Measurements from ENCODE around the gene SEC14L2.

DNA sequence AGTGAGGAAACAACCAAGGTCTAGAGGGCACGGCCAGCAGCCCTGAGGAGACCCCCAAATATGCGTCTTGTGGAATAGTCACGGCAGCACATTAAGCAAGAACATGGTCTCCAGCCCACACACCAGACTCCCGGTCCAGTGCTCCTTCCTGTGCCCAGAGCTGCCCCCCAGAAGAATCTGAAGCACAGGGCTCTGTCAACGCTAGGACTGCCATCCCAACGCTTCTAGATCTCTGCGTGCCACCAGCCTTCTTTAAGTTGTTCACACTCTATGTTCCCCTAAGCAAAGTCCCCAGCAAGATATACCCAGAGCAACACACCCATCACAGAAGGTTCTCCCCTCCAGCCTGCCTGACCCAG lies 3.5 kb upstream of the SEC14L2 start:
- TF ChIP-seq, protein P1, sequence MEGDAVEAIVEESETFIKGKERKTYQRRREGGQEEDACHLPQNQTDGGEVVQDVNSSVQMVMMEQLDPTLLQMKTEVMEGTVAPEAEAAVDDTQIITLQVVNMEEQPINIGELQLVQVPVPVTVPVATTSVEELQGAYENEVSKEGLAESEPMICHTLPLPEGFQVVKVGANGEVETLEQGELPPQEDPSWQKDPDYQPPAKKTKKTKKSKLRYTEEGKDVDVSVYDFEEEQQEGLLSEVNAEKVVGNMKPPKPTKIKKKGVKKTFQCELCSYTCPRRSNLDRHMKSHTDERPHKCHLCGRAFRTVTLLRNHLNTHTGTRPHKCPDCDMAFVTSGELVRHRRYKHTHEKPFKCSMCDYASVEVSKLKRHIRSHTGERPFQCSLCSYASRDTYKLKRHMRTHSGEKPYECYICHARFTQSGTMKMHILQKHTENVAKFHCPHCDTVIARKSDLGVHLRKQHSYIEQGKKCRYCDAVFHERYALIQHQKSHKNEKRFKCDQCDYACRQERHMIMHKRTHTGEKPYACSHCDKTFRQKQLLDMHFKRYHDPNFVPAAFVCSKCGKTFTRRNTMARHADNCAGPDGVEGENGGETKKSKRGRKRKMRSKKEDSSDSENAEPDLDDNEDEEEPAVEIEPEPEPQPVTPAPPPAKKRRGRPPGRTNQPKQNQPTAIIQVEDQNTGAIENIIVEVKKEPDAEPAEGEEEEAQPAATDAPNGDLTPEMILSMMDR (IDR thresholded peaks at IDR 0.05), result no peak
- TF ChIP-seq POLR2A (IDR thresholded peaks at IDR 0.05), result no peak
